Gastrocnemius medialis (tissue), 4 donors: ENCODE data around the gene PGAP3. TPM values are rescaled to one million over a fixed set of nuclear protein-coding genes. Genes with fewer than 3 reads are reported as not detected.

ENCODE experiments used
- ATAC-seq, 2 donors: fragments of 150-250 bp; one replicate each; pipeline ENCODE4 v1.9.1; 2016
- DNase-seq, 2 donors: peaks; one replicate each; pipeline ENCODE4 v3.0.0-alpha.2; 2019
- H3K27ac ChIP-seq, 4 donors: fragments of 200-600 bp; sonication (generic); 1 replicate in 1 of 4; 2 replicates in 3 of 4; pipeline ENCODE4 v1.5.1; 2016 to 2018; ENCODE audit warnings: mild to moderate bottlenecking in 2 of 4, moderate library complexity in 1 of 4
- H3K27me3 ChIP-seq, 3 donors: fragments of 200-600 bp; sonication (generic) in 2 of 3; 1 replicate in 1 of 3; 2 replicates in 2 of 3; pipeline versions ENCODE4 v1.5.1 to v1.6.0; 2016 to 2019; ENCODE audit warnings: mild to moderate bottlenecking in 1 of 3, moderate library complexity in 1 of 3
- H3K36me3 ChIP-seq, 2 donors: fragments of 200-600 bp; sonication (generic) in 1 of 2; one replicate each; pipeline ENCODE4 v1.5.1; 2017 to 2018
- H3K4me1 ChIP-seq, 2 donors: fragments of 200-600 bp; sonication (generic) in 1 of 2; one replicate each; pipeline ENCODE4 v1.5.1; 2016 to 2017; ENCODE audit warnings: mild to moderate bottlenecking in 2 of 2
- H3K4me3 ChIP-seq, 4 donors: fragments of 200-600 bp; sonication (generic) in 3 of 4; 1 replicate in 1 of 4; 2 replicates in 3 of 4; pipeline ENCODE4 v1.5.1; 2016 to 2019; ENCODE audit warnings: mild to moderate bottlenecking in 2 of 4
- H3K9me3 ChIP-seq, 3 donors: fragments of 200-600 bp; sonication (generic) in 2 of 3; 1 replicate in 1 of 3; 2 replicates in 2 of 3; pipeline ENCODE4 v1.5.1; 2016 to 2019
- CTCF ChIP-seq, 5 experiments: fragments of 450-650 bp in 3 of 5; fragments of 200-600 bp in 2 of 5; sonication (generic) in 2 of 5; IDR thresholded peaks in 4 of 5; conservative IDR thresholded peaks in 1 of 5; 1 replicate in 4 of 5; 2 replicates in 1 of 5; pipeline ENCODE4 v1.5.1; 2016 to 2019; ENCODE audit warnings: antibody characterized with exemption in 5 of 5, mild to moderate bottlenecking in 3 of 5, moderate library complexity in 3 of 5
- POLR2A ChIP-seq, 2 donors: fragments of 450-650 bp; IDR thresholded peaks; one replicate each; pipeline ENCODE4 v1.6.1; 2017; ENCODE audit warnings: antibody characterized with exemption in 2 of 2, mild to moderate bottlenecking in 2 of 2, moderate library complexity in 2 of 2
- in situ Hi-C, 4 donors: fragments of 200-750 bp; cut with MboI; loops; one replicate each; pipeline versions ENCODE4 v1.15.0 to v1.8.0; 2017; ENCODE audit warnings: low sequenced_read_pairs in 4 of 4
- intact Hi-C: fragments of 100-400 bp; cut with DNase I; formaldehyde crosslinking; loops from one replicate; pipeline ENCODE4 v1.15.1; 2023; ENCODE audit warnings: low total_unique reads
- total RNA-seq, 4 donors: library from RNA; depleted of rRNA; stranded (reverse); fragments of >200 nt; gene quantifications; one replicate each; pipeline versions ENCODE4 v1.1.0 to v1.2.3, GENCODE V29; 2016

The PGAP3 gene
- total RNA-seq, 4 donors from 2014 or later, result 4.3 to 9.5 (median 6.1) TPM

DNA sequence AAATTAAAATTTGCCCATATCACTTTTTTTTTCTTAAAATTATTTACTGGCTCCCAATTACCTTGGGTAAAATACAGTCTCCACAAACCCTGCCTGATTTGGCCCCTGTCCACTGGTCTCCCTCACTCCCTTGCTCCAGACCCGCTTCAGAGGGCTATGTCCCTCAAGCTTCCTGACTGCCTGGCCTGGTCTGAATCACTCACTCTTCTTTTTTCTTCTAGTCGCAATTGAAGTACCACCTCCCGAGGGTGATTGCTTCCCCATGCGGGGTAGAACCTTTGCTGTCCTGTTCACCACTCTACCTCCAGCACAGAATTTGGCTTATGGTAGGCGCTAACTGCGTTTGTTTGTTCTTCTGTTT is 598 bp upstream of the PGAP3 start:
- DNase-seq (no peak), ATAC-seq (no peak)
- no peaks in the 10 kb centered on the region for H3K9me3 ChIP-seq
- intact Hi-C loops (no loop called here), in situ Hi-C loops (no loop called here)
- no peaks in the 10 kb centered on the region for H3K36me3 ChIP-seq
- H3K4me3 ChIP-seq, result peak overlapping the region; percentile 76 to 80 (median 79)
- H3K27me3 ChIP-seq, result no peaks in the 10 kb centered on the region
- H3K27ac ChIP-seq, result peak overlapping the region; percentile 89 to 92 (median 90)
- TF ChIP-seq POLR2A (IDR thresholded peaks at IDR 0.05) (no peak), CTCF (IDR thresholded peaks at IDR 0.05 in 4 of 5, conservative IDR thresholded peaks at IDR 0.05 in 1 of 5) (no peak)
- H3K4me1 ChIP-seq, result peaks cover 15 to 16% of the 10 kb centered on the region in 2 donors

- Histone ChIP-seq H3K9me3 (no peaks in the 10 kb centered on the region), H3K27ac (peak overlapping the region; percentile 89 to 92 (median 90)), H3K36me3 (peaks cover 0 to 5% of the 10 kb centered on the region in 2 donors), H3K4me1 (peaks cover 15 to 16% of the 10 kb centered on the region in 2 donors), H3K27me3 (no peaks in the 10 kb centered on the region), H3K4me3 (peak overlapping the region; percentile 76 to 80 (median 79))
- ATAC-seq (no peak), DNase-seq (no peak)
- TF ChIP-seq POLR2A (IDR thresholded peaks at IDR 0.05) (no peak), CTCF (IDR thresholded peaks at IDR 0.05 in 4 of 5, conservative IDR thresholded peaks at IDR 0.05 in 1 of 5) (no peak)
- in situ Hi-C loops (no loop called here), intact Hi-C loops (no loop called here)
These were observed 734 bp downstream of the PGAP3 start for GRCh38 chr17:39687101-39687545.

GRCh38 chr17:39684369-39685192 is 3.3 kb downstream of the PGAP3 start:
- in situ Hi-C loops (no loop called here), intact Hi-C loops (no loop called here)
- Histone ChIP-seq H3K4me3 (no peak overlapping the region), H3K27ac (no peak overlapping the region), H3K4me1 (peaks cover 18 to 22% of the 10 kb centered on the region in 2 donors), H3K27me3 (no peaks in the 10 kb centered on the region), H3K9me3 (no peaks in the 10 kb centered on the region), H3K36me3 (peaks cover 0 to 5% of the 10 kb centered on the region in 2 donors)
- ATAC-seq (no peak), DNase-seq (no peak)
- TF ChIP-seq POLR2A (IDR thresholded peaks at IDR 0.05), result no peak
- TF ChIP-seq CTCF (IDR thresholded peaks at IDR 0.05 in 4 of 5, conservative IDR thresholded peaks at IDR 0.05 in 1 of 5), result no peak

DNA sequence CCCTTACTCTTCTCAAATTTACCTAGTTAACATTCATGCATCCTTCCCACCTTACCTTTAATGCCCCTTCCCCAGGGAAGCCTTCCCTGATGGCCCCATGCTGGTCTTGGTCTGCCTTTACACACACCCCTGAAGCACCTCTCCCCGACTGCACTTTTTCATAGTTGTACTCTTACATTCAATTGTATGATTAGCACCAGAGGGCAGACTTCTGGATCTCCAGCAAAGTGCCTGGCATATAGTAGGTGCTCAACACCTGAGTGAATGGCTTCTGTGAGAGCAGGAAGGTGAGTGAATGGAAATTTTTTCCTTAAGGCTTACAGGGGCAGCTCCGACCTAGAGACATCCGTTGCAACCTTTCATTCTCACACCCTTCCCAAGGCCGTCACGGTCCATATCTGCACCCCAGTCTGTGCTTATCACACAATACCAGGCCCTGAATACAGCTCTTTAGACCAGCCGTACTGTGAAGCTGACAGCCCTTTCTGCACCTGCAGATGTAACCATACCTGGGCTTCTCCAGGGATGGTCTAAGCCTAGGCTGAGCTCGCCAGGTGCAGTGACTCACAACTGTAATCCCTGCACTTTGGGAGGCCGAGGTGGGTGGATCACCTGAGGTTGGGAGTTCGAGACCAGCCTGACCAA is 4.4 kb downstream of the PGAP3 start:
- Histone ChIP-seq H3K27me3 (no peaks in the 10 kb centered on the region), H3K27ac (no peak overlapping the region), H3K4me3 (no peak overlapping the region), H3K4me1 (peaks cover 27% of the 10 kb centered on the region in 2 donors), H3K9me3 (no peaks in the 10 kb centered on the region), H3K36me3 (peaks cover 0 to 5% of the 10 kb centered on the region in 2 donors)
- in situ Hi-C loops (no loop called here), intact Hi-C loops (no loop called here)
- no peak for ATAC-seq
- TF ChIP-seq CTCF (IDR thresholded peaks at IDR 0.05 in 4 of 5, conservative IDR thresholded peaks at IDR 0.05 in 1 of 5), result no peak
- TF ChIP-seq POLR2A (IDR thresholded peaks at IDR 0.05), result no peak
- DNase-seq, result no peak
